H9 (cell line): ENCODE results near the gene KCTD2. TPM values are rescaled to one million over a fixed set of nuclear protein-coding genes. Genes with fewer than 3 reads are reported as not detected.

ENCODE experiments used
- DNase-seq: peaks from one replicate; pipeline ENCODE4 v3.0.0-alpha.2; 2017
- H2AFZ ChIP-seq: one replicate; pipeline ENCODE4 v1.6.1; 2013; ENCODE audit warnings: mild to moderate bottlenecking, low read length, control low read depth, moderate library complexity
- H2AK5ac ChIP-seq: 2 replicates; pipeline ENCODE4 v1.6.1; 2013; ENCODE audit warnings: low read length, control low read depth, mixed read lengths; ENCODE audit not compliant: insufficient read length
- H2BK120ac ChIP-seq: one replicate; pipeline ENCODE4 v1.6.1; 2013; ENCODE audit warnings: low read depth, mild to moderate bottlenecking, low read length, control low read depth, inconsistent platforms; ENCODE audit not compliant: poor library complexity, severe bottlenecking
- H2BK12ac ChIP-seq: 2 replicates; pipeline ENCODE4 v1.6.1; 2013; ENCODE audit warnings: low read length, control low read depth, mixed read lengths, low read depth; ENCODE audit not compliant: insufficient read length
- H2BK15ac ChIP-seq: 2 replicates; pipeline ENCODE4 v1.6.1; 2013; ENCODE audit warnings: low read depth, low read length, control low read depth
- H2BK20ac ChIP-seq: one replicate; pipeline ENCODE4 v1.6.1; 2013; ENCODE audit warnings: low read depth, mild to moderate bottlenecking, low read length, control low read depth, inconsistent platforms; ENCODE audit not compliant: poor library complexity, severe bottlenecking
- H2BK5ac ChIP-seq: 2 replicates; pipeline ENCODE4 v1.6.1; 2013; ENCODE audit warnings: low read length, control low read depth, mixed read lengths; ENCODE audit not compliant: insufficient read length
- H3K14ac ChIP-seq: 2 replicates; pipeline ENCODE4 v1.6.1; 2013; ENCODE audit warnings: low read length, control low read depth; ENCODE audit not compliant: insufficient read depth
- H3K18ac ChIP-seq: 2 replicates; pipeline ENCODE4 v1.6.1; 2013; ENCODE audit warnings: low read depth, mild to moderate bottlenecking, mixed read lengths, low read length, control low read depth; ENCODE audit not compliant: insufficient read length
- H3K23ac ChIP-seq: 2 replicates; pipeline ENCODE4 v1.6.1; 2013; ENCODE audit warnings: low read length, control low read depth, mixed read lengths, low read depth; ENCODE audit not compliant: insufficient read length
- H3K23me2 ChIP-seq: 2 replicates; pipeline ENCODE4 v1.6.1; 2013; ENCODE audit warnings: low read depth, mild to moderate bottlenecking, mixed read lengths, low read length, control low read depth; ENCODE audit not compliant: insufficient read length, poor library complexity, severe bottlenecking
- H3K27ac ChIP-seq: 2 replicates; pipeline ENCODE4 v1.5.1; 2013; ENCODE audit warnings: low read length, control low read depth, mixed read lengths, low read depth; ENCODE audit not compliant: insufficient read length
- H3K27me3 ChIP-seq: 2 replicates; pipeline ENCODE4 v1.6.1; 2013; ENCODE audit warnings: low read length, control low read depth, inconsistent platforms; ENCODE audit not compliant: insufficient read depth
- H3K4ac ChIP-seq: 2 replicates; pipeline ENCODE4 v1.6.1; 2013; ENCODE audit warnings: low read depth, mild to moderate bottlenecking, control low read depth, inconsistent platforms, low read length, moderate library complexity
- H3K4me1 ChIP-seq: 2 replicates; pipeline ENCODE4 v1.6.1; 2013; ENCODE audit warnings: low read length, control low read depth, inconsistent platforms; ENCODE audit not compliant: insufficient read depth
- H3K4me2 ChIP-seq: 2 replicates; pipeline ENCODE4 v1.6.1; 2013; ENCODE audit warnings: low read length, control low read depth, mixed read lengths; ENCODE audit not compliant: insufficient read length, insufficient read depth
- H3K56ac ChIP-seq: 2 replicates; pipeline ENCODE4 v1.6.1; 2013; ENCODE audit warnings: low read depth, mild to moderate bottlenecking, mixed read lengths, low read length, control low read depth; ENCODE audit not compliant: insufficient read length
- H3K79me1 ChIP-seq: 2 replicates; pipeline ENCODE4 v1.6.1; 2013; ENCODE audit warnings: low read depth, mild to moderate bottlenecking, moderate library complexity, low read length, control low read depth, inconsistent platforms; ENCODE audit not compliant: insufficient read depth, poor library complexity, severe bottlenecking
- H3K79me2 ChIP-seq: 2 replicates; pipeline ENCODE4 v1.6.1; 2013; ENCODE audit warnings: low read length, control low read depth, inconsistent platforms; ENCODE audit not compliant: insufficient read depth
- H3K9ac ChIP-seq: 2 replicates; pipeline ENCODE4 v1.6.1; 2013; ENCODE audit warnings: low read length, control low read depth, mixed read lengths; ENCODE audit not compliant: insufficient read length; ENCODE audit errors: extremely low read depth
- H3K9me3 ChIP-seq: one replicate; pipeline ENCODE4 v1.6.1; 2013; ENCODE audit warnings: low read depth, low read length, inconsistent platforms; ENCODE audit not compliant: control insufficient read depth
- H3T11ph ChIP-seq: one replicate; pipeline ENCODE4 v1.6.1; 2013; ENCODE audit warnings: mild to moderate bottlenecking, low read length, control low read depth, inconsistent platforms
- H4K20me1 ChIP-seq: one replicate; pipeline ENCODE4 v1.6.1; 2013; ENCODE audit not compliant: control insufficient read depth, insufficient read length, insufficient read depth
- H4K5ac ChIP-seq: 2 replicates; pipeline ENCODE4 v1.6.1; 2013; ENCODE audit warnings: low read depth, mild to moderate bottlenecking, mixed read lengths, low read length, control low read depth; ENCODE audit not compliant: insufficient read length
- H4K8ac ChIP-seq: replicated peaks from 2 replicates; pipeline ENCODE4 v1.6.1; 2013; ENCODE audit warnings: low read length, control low read depth, mixed read lengths, low read depth; ENCODE audit not compliant: insufficient read length
- H4K91ac ChIP-seq: 2 replicates; pipeline ENCODE4 v1.6.1; 2013; ENCODE audit warnings: low read depth, mild to moderate bottlenecking, moderate library complexity, mixed read lengths, low read length, control low read depth; ENCODE audit not compliant: insufficient read length
- H3K27ac Mint-ChIP-seq, 3 experiments: 2 replicates in 2 of 3; 3 replicates in 1 of 3; pipeline ENCODE4 v1.8.0; 2020 to 2021; ENCODE audit warnings: mixed read lengths in 3 of 3, mild to moderate bottlenecking in 1 of 3, moderate library complexity in 1 of 3
- H3K27me3 Mint-ChIP-seq: 2 replicates; pipeline ENCODE4 v1.8.0; 2021; ENCODE audit warnings: low read depth, mild to moderate bottlenecking, moderate library complexity, mixed read lengths
- H3K36me3 Mint-ChIP-seq, 3 experiments: 2 replicates in 2 of 3; 3 replicates in 1 of 3; pipeline ENCODE4 v1.8.0; 2020 to 2021; ENCODE audit warnings: low read depth in 3 of 3, mixed read lengths in 3 of 3; ENCODE audit not compliant: insufficient read depth in 1 of 3
- H3K4me1 Mint-ChIP-seq, 2 experiments: 2 replicates each; pipeline ENCODE4 v1.8.0; 2020; ENCODE audit warnings: mixed read lengths in 2 of 2
- H3K4me3 Mint-ChIP-seq, 2 experiments: 2 replicates in 1 of 2; 3 replicates in 1 of 2; pipeline ENCODE4 v1.8.0; 2020 to 2021; ENCODE audit warnings: mild to moderate bottlenecking in 2 of 2, mixed read lengths in 2 of 2, moderate library complexity in 1 of 2
- H3K9me3 Mint-ChIP-seq, 2 experiments: 2 replicates in 1 of 2; 3 replicates in 1 of 2; pipeline ENCODE4 v1.8.0; 2020; ENCODE audit warnings: mild to moderate bottlenecking in 2 of 2, mixed read lengths in 2 of 2, moderate library complexity in 1 of 2
- CTCF ChIP-seq: fragments of 200-600 bp; sonication (generic); conservative IDR thresholded peaks from 3 replicates; pipeline ENCODE4 v1.8.0; 2021; ENCODE audit warnings: antibody characterized with exemption, mild to moderate bottlenecking
- WGBS: extraction: QIAGEN DNeasy Blood & Tissue Kit; methylation state at CpG from one replicate; pipeline ENCODE4 v1.1.7; 2013; ENCODE audit warnings: missing lambda C conversion rate, low lambda C conversion rate, mixed read lengths; ENCODE audit not compliant: insufficient read length; ENCODE audit errors: extremely low coverage; 5-methylcytosine and 5-hydroxymethylcytosine counted together
- total RNA-seq: library from RNA; stranded (reverse); gene quantifications from 2 replicates; pipeline ENCODE4 v1.2.1, GENCODE V29; 2021

The KCTD2 gene
- total RNA-seq, 1 experiment from 2014 or later, result 40.1 TPM

- Histone ChIP-seq H2BK15ac (no peak overlapping the region), H3K56ac (no peak overlapping the region), H2AK5ac (no peak overlapping the region), H4K5ac (no peak overlapping the region), H3K23ac (no peak overlapping the region), H3K9me3 (no peaks in the 10 kb centered on the region), H4K91ac (no peak overlapping the region), H3K4me2 (no peak overlapping the region), H3K79me1 (no peaks in the 10 kb centered on the region), H3T11ph (no peak overlapping the region), H3K9ac (no peak overlapping the region), H3K79me2 (no peaks in the 10 kb centered on the region), H4K20me1 (no peaks in the 10 kb centered on the region), H2BK20ac (no peak overlapping the region), H4K8ac (no peak overlapping the region), H2BK5ac (no peak overlapping the region), H2AFZ (no peak overlapping the region), H3K18ac (no peak overlapping the region), H3K4me1 (no peaks in the 10 kb centered on the region), H3K14ac (no peak overlapping the region), H3K27ac (no peak overlapping the region), H2BK12ac (no peak overlapping the region), H3K23me2 (no peaks in the 10 kb centered on the region), H3K27me3 (no peaks in the 10 kb centered on the region), H3K4ac (no peak overlapping the region), H2BK120ac (no peak overlapping the region)
- Mint-ChIP-seq H3K36me3 (peaks cover 11 to 41% (median 34%) of the 10 kb centered on the region in 3 experiments; a peak in 6 of 7 replicates), H3K27ac (no peak overlapping the region), H3K4me1 (no peaks in the 10 kb centered on the region), H3K9me3 (no peaks in the 10 kb centered on the region), H3K4me3 (no peak overlapping the region), H3K27me3 (peaks cover 2% of the 10 kb centered on the region; the same call in 1 of the 2 replicates)
- no CpG with 5 or more reads among the region's 3 CpGs for WGBS
- no peak for DNase-seq
- TF ChIP-seq CTCF, result no peak
Observed at GRCh38 chr17:75004371-75004770, 42.7 kb upstream of the KCTD2 start.
